WTC11 (cell line): Measurements from ENCODE around the gene TNIK. TPM values are rescaled to one million over a fixed set of nuclear protein-coding genes. Genes with fewer than 3 reads are reported as not detected.

Experiments used
- ATAC-seq: fragments of 200-7000 bp; cut with Tn5 transposase; 2 replicates; pipeline ENCODE4 v1.10.0; 2021; ENCODE audit warnings: mild to moderate bottlenecking, moderate library complexity
- CTCF ChIA-PET: fragments of 300-600 bp; sonication (Branson Sonifier 250); formaldehyde crosslinking; loops from one replicate; lab custom pipeline; 2021; ENCODE audit warnings: antibody characterized with exemption; lab: Charles Lee
- POLR2A ChIA-PET: fragments of 350-600 bp; sonication (Branson Sonifier 250); formaldehyde crosslinking; loops from one replicate; lab custom pipeline; 2021; ENCODE audit warnings: antibody characterized with exemption; lab: Charles Lee
- DNase-seq: peaks from one replicate; pipeline ENCODE4 v3.0.0; 2021; ENCODE audit warnings: low spot score
- H3K27ac Mint-ChIP-seq: 2 replicates; pipeline ENCODE4 v1.8.0; 2021; ENCODE audit warnings: mixed read lengths
- H3K27me3 Mint-ChIP-seq: 2 replicates; pipeline ENCODE4 v1.8.0; 2021; ENCODE audit warnings: low read depth, mild to moderate bottlenecking, moderate library complexity, mixed read lengths
- H3K36me3 Mint-ChIP-seq: 2 replicates; pipeline ENCODE4 v1.8.0; 2021; ENCODE audit warnings: mixed read lengths
- H3K4me1 Mint-ChIP-seq: 2 replicates; pipeline ENCODE4 v1.8.0; 2022; ENCODE audit warnings: mixed read lengths
- H3K4me3 Mint-ChIP-seq: 2 replicates; pipeline ENCODE4 v1.8.0; 2021; ENCODE audit warnings: mild to moderate bottlenecking, moderate library complexity, mixed read lengths
- H3K9me3 Mint-ChIP-seq: 2 replicates; pipeline ENCODE4 v1.8.0; 2021; ENCODE audit warnings: mixed read lengths
- ATF2 ChIP-seq: sonication (generic); formaldehyde crosslinking; IDR thresholded peaks from 2 replicates; pipeline ENCODE4 v1.8.1; 2022; ENCODE audit warnings: low read depth, missing genetic modification reagents, borderline replicate concordance
- FOXJ3 ChIP-seq: sonication (generic); formaldehyde crosslinking; IDR thresholded peaks from 2 replicates; pipeline ENCODE4 v1.9.0; 2021; ENCODE audit warnings: missing genetic modification reagents, mild to moderate bottlenecking, borderline replicate concordance
- IRF2 ChIP-seq: sonication (generic); formaldehyde crosslinking; IDR thresholded peaks from 2 replicates; pipeline ENCODE4 v1.8.0; 2022; ENCODE audit warnings: low read depth, missing genetic modification reagents, borderline replicate concordance
- JUN ChIP-seq: sonication (generic); formaldehyde crosslinking; IDR thresholded peaks from 2 replicates; pipeline ENCODE4 v1.8.0; 2023; ENCODE audit warnings: mild to moderate bottlenecking, missing genetic modification reagents
- ZMAT4 ChIP-seq: fragments of 250-450 bp; sonication (Bioruptor Pico); IDR thresholded peaks from 2 replicates; pipeline ENCODE4 v1.9.0; 2021; ENCODE audit warnings: mild to moderate bottlenecking
- ZNF396 ChIP-seq: fragments of 250-450 bp; sonication (Bioruptor Pico); IDR thresholded peaks from 2 replicates; pipeline ENCODE4 v1.8.0; 2021; ENCODE audit warnings: mild to moderate bottlenecking, moderate library complexity, borderline replicate concordance
- ZNF671 ChIP-seq: fragments of 250-450 bp; sonication (Bioruptor Pico); IDR thresholded peaks from 2 replicates; pipeline ENCODE4 v1.8.0; 2021; ENCODE audit warnings: mild to moderate bottlenecking
- total RNA-seq: library from RNA; stranded (reverse); gene quantifications from 3 replicates; pipeline ENCODE4 v1.2.3, GENCODE V29; 2021
- TF ChIP-seq, protein P1 (sequence below): sonication (generic); formaldehyde crosslinking; IDR thresholded peaks from 2 replicates; pipeline ENCODE4 v1.8.1; 2023; ENCODE audit warnings: mild to moderate bottlenecking, missing genetic modification reagents, moderate library complexity
- TF ChIP-seq, protein P2 (sequence below): fragments of 250-450 bp; sonication (Bioruptor Pico); IDR thresholded peaks from 2 replicates; pipeline ENCODE4 v1.8.0; 2021; ENCODE audit warnings: mild to moderate bottlenecking
- TF ChIP-seq, protein P3 (sequence below): sonication (generic); formaldehyde crosslinking; IDR thresholded peaks from 2 replicates; pipeline ENCODE4 v1.8.0; 2023; ENCODE audit warnings: missing genetic modification reagents, mild to moderate bottlenecking, borderline replicate concordance
- TF ChIP-seq, protein P4 (sequence below): sonication (generic); formaldehyde crosslinking; IDR thresholded peaks from 2 replicates; pipeline ENCODE4 v1.8.1; 2023; ENCODE audit warnings: mild to moderate bottlenecking, missing genetic modification reagents, borderline replicate concordance
- TF ChIP-seq, protein P5 (sequence below): fragments of 250-450 bp; sonication (Bioruptor Pico); IDR thresholded peaks from 2 replicates; pipeline ENCODE4 v1.9.0; 2021; ENCODE audit warnings: mild to moderate bottlenecking, borderline replicate concordance

TNIK gene
- total RNA-seq, 1 experiment from 2014 or later = 50.3 TPM

GRCh38 chr3:171297207-171297606 lies 163.0 kb downstream of the TNIK start:
- H3K27ac Mint-ChIP-seq = 0 out of 2 replicates have a peak overlapping the region, but pooled peaks have one; percentile 1
- peaks cover 31% of the 10 kb centered on the region for H3K4me1 Mint-ChIP-seq
- no peaks in the 10 kb centered on the region for H3K27me3 Mint-ChIP-seq
- ATAC-seq = no peak
- no peak overlapping the region for H3K4me3 Mint-ChIP-seq
- H3K36me3 Mint-ChIP-seq = peaks cover 8% of the 10 kb centered on the region
- CTCF ChIA-PET = no interaction called here
- H3K9me3 Mint-ChIP-seq = peaks cover 3% of the 10 kb centered on the region; the same call in 1 of the 2 replicates
- DNase-seq = no peak
- POLR2A ChIA-PET = no interaction called here
- TF ChIP-seq, protein P1, sequence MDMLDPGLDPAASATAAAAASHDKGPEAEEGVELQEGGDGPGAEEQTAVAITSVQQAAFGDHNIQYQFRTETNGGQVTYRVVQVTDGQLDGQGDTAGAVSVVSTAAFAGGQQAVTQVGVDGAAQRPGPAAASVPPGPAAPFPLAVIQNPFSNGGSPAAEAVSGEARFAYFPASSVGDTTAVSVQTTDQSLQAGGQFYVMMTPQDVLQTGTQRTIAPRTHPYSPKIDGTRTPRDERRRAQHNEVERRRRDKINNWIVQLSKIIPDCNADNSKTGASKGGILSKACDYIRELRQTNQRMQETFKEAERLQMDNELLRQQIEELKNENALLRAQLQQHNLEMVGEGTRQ (CRISPR knock-in tag) = no peak
- no peak for TF ChIP-seq FOXJ3
- no peak for TF ChIP-seq IRF2 (CRISPR knock-in tag)
- TF ChIP-seq, protein P2, sequence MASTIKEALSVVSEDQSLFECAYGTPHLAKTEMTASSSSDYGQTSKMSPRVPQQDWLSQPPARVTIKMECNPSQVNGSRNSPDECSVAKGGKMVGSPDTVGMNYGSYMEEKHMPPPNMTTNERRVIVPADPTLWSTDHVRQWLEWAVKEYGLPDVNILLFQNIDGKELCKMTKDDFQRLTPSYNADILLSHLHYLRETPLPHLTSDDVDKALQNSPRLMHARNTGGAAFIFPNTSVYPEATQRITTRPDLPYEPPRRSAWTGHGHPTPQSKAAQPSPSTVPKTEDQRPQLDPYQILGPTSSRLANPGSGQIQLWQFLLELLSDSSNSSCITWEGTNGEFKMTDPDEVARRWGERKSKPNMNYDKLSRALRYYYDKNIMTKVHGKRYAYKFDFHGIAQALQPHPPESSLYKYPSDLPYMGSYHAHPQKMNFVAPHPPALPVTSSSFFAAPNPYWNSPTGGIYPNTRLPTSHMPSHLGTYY (CRISPR knock-in tag) = no peak
- no peak for TF ChIP-seq ZNF396 (CRISPR knock-in tag)
- TF ChIP-seq ZMAT4 = no peak
- TF ChIP-seq, protein P3, sequence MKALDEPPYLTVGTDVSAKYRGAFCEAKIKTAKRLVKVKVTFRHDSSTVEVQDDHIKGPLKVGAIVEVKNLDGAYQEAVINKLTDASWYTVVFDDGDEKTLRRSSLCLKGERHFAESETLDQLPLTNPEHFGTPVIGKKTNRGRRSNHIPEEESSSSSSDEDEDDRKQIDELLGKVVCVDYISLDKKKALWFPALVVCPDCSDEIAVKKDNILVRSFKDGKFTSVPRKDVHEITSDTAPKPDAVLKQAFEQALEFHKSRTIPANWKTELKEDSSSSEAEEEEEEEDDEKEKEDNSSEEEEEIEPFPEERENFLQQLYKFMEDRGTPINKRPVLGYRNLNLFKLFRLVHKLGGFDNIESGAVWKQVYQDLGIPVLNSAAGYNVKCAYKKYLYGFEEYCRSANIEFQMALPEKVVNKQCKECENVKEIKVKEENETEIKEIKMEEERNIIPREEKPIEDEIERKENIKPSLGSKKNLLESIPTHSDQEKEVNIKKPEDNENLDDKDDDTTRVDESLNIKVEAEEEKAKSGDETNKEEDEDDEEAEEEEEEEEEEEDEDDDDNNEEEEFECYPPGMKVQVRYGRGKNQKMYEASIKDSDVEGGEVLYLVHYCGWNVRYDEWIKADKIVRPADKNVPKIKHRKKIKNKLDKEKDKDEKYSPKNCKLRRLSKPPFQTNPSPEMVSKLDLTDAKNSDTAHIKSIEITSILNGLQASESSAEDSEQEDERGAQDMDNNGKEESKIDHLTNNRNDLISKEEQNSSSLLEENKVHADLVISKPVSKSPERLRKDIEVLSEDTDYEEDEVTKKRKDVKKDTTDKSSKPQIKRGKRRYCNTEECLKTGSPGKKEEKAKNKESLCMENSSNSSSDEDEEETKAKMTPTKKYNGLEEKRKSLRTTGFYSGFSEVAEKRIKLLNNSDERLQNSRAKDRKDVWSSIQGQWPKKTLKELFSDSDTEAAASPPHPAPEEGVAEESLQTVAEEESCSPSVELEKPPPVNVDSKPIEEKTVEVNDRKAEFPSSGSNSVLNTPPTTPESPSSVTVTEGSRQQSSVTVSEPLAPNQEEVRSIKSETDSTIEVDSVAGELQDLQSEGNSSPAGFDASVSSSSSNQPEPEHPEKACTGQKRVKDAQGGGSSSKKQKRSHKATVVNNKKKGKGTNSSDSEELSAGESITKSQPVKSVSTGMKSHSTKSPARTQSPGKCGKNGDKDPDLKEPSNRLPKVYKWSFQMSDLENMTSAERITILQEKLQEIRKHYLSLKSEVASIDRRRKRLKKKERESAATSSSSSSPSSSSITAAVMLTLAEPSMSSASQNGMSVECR = no peak
- TF ChIP-seq ZNF671 = no peak
- TF ChIP-seq, protein P4, sequence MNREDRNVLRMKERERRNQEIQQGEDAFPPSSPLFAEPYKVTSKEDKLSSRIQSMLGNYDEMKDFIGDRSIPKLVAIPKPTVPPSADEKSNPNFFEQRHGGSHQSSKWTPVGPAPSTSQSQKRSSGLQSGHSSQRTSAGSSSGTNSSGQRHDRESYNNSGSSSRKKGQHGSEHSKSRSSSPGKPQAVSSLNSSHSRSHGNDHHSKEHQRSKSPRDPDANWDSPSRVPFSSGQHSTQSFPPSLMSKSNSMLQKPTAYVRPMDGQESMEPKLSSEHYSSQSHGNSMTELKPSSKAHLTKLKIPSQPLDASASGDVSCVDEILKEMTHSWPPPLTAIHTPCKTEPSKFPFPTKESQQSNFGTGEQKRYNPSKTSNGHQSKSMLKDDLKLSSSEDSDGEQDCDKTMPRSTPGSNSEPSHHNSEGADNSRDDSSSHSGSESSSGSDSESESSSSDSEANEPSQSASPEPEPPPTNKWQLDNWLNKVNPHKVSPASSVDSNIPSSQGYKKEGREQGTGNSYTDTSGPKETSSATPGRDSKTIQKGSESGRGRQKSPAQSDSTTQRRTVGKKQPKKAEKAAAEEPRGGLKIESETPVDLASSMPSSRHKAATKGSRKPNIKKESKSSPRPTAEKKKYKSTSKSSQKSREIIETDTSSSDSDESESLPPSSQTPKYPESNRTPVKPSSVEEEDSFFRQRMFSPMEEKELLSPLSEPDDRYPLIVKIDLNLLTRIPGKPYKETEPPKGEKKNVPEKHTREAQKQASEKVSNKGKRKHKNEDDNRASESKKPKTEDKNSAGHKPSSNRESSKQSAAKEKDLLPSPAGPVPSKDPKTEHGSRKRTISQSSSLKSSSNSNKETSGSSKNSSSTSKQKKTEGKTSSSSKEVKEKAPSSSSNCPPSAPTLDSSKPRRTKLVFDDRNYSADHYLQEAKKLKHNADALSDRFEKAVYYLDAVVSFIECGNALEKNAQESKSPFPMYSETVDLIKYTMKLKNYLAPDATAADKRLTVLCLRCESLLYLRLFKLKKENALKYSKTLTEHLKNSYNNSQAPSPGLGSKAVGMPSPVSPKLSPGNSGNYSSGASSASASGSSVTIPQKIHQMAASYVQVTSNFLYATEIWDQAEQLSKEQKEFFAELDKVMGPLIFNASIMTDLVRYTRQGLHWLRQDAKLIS (CRISPR knock-in tag) = no peak
- TF ChIP-seq, protein P5, sequence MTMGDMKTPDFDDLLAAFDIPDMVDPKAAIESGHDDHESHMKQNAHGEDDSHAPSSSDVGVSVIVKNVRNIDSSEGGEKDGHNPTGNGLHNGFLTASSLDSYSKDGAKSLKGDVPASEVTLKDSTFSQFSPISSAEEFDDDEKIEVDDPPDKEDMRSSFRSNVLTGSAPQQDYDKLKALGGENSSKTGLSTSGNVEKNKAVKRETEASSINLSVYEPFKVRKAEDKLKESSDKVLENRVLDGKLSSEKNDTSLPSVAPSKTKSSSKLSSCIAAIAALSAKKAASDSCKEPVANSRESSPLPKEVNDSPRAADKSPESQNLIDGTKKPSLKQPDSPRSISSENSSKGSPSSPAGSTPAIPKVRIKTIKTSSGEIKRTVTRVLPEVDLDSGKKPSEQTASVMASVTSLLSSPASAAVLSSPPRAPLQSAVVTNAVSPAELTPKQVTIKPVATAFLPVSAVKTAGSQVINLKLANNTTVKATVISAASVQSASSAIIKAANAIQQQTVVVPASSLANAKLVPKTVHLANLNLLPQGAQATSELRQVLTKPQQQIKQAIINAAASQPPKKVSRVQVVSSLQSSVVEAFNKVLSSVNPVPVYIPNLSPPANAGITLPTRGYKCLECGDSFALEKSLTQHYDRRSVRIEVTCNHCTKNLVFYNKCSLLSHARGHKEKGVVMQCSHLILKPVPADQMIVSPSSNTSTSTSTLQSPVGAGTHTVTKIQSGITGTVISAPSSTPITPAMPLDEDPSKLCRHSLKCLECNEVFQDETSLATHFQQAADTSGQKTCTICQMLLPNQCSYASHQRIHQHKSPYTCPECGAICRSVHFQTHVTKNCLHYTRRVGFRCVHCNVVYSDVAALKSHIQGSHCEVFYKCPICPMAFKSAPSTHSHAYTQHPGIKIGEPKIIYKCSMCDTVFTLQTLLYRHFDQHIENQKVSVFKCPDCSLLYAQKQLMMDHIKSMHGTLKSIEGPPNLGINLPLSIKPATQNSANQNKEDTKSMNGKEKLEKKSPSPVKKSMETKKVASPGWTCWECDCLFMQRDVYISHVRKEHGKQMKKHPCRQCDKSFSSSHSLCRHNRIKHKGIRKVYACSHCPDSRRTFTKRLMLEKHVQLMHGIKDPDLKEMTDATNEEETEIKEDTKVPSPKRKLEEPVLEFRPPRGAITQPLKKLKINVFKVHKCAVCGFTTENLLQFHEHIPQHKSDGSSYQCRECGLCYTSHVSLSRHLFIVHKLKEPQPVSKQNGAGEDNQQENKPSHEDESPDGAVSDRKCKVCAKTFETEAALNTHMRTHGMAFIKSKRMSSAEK (CRISPR knock-in tag) = no peak
- TF ChIP-seq ATF2 = no peak
- TF ChIP-seq JUN (CRISPR knock-in tag) = no peak
- TF ChIP-seq, all 79 proteins: peak for 0
